IPS DF 6.9 (cell line): ENCODE results near the gene TRERF1.

ENCODE experiments used
- DNase-seq: peaks from one replicate; pipeline ENCODE4 v3.0.0-alpha.2; 2013; ENCODE audit warnings: low read depth, low spot score
- H3K27ac ChIP-seq: one replicate; pipeline ENCODE4 v1.5.1; 2013; ENCODE audit warnings: low read length, control low read depth
- H3K27me3 ChIP-seq: 2 replicates; pipeline ENCODE4 v1.6.1; 2013; ENCODE audit warnings: mild to moderate bottlenecking, low read length; ENCODE audit not compliant: control insufficient read depth, insufficient read depth
- H3K36me3 ChIP-seq: 2 replicates; pipeline ENCODE4 v1.6.1; 2013; ENCODE audit warnings: low read length; ENCODE audit not compliant: control insufficient read depth, insufficient read depth
- H3K4me1 ChIP-seq: 2 replicates; pipeline ENCODE4 v1.6.1; 2013; ENCODE audit warnings: low read length; ENCODE audit not compliant: control insufficient read depth, insufficient read depth
- H3K4me3 ChIP-seq: 2 replicates; pipeline ENCODE4 v1.5.1; 2013; ENCODE audit warnings: mild to moderate bottlenecking, low read length
- H3K9me3 ChIP-seq: 2 replicates; pipeline ENCODE4 v1.6.1; 2013; ENCODE audit warnings: low read length, inconsistent platforms; ENCODE audit not compliant: control insufficient read depth, insufficient read depth
- WGBS: extraction: QIAGEN DNeasy Blood & Tissue Kit; methylation state at CpG from one replicate; pipeline ENCODE4 v1.1.7; 2013; ENCODE audit warnings: mixed read lengths, missing lambda C conversion rate; ENCODE audit not compliant: insufficient read length, insufficient coverage; 5-methylcytosine and 5-hydroxymethylcytosine counted together

The TRERF1 gene, protein sequence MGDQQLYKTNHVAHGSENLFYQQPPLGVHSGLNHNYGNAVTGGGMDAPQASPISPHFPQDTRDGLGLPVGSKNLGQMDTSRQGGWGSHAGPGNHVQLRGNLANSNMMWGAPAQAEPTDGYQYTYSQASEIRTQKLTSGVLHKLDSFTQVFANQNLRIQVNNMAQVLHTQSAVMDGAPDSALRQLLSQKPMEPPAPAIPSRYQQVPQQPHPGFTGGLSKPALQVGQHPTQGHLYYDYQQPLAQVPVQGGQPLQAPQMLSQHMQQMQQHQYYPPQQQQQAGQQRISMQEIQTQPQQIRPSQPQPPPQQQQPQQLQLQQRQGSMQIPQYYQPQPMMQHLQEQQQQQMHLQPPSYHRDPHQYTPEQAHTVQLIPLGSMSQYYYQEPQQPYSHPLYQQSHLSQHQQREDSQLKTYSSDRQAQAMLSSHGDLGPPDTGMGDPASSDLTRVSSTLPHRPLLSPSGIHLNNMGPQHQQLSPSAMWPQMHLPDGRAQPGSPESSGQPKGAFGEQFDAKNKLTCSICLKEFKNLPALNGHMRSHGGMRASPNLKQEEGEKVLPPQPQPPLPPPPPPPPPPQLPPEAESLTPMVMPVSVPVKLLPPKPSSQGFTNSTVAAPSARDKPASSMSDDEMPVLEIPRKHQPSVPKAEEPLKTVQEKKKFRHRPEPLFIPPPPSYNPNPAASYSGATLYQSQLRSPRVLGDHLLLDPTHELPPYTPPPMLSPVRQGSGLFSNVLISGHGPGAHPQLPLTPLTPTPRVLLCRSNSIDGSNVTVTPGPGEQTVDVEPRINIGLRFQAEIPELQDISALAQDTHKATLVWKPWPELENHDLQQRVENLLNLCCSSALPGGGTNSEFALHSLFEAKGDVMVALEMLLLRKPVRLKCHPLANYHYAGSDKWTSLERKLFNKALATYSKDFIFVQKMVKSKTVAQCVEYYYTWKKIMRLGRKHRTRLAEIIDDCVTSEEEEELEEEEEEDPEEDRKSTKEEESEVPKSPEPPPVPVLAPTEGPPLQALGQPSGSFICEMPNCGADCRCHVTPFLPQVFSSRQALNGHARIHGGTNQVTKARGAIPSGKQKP (N-terminal part only)

GRCh38 chr6:42451333-42452170, at the start of gene TRERF1:
Gene TRERF1 (minus strand): TSS chr6:42451926. CDS start chr6:42269590, 182,336 bp downstream.
- no peaks in the 10 kb centered on the region for H3K27me3 ChIP-seq
- H3K4me3 ChIP-seq, result peak within 1 kb of the TSS; percentile 68
- no peaks in the 10 kb centered on the region for H3K9me3 ChIP-seq
- DNase-seq, result no peak
- no CpG with 5 or more reads among the region's 36 CpGs for WGBS
- peak within 1 kb of the TSS; percentile 11 for H3K27ac ChIP-seq
- H3K36me3 ChIP-seq, result no peaks in the 10 kb centered on the region
- H3K4me1 ChIP-seq, result peaks cover 3% of the 10 kb centered on the region; the same call in 1 of the 2 replicates

GRCh38 chr6:42498473-42499128, 46.9 kb upstream of the TRERF1 start:
- H3K36me3 ChIP-seq, result no peaks in the 10 kb centered on the region
- DNase-seq, result peak; percentile 5
- H3K9me3 ChIP-seq, result no peaks in the 10 kb centered on the region
- WGBS, result no CpG with 5 or more reads among the region's 7 CpGs
- H3K27me3 ChIP-seq, result no peaks in the 10 kb centered on the region
- H3K4me1 ChIP-seq, result no peaks in the 10 kb centered on the region
- H3K4me3 ChIP-seq, result no peak overlapping the region
- H3K27ac ChIP-seq, result no peak overlapping the region

DNA sequence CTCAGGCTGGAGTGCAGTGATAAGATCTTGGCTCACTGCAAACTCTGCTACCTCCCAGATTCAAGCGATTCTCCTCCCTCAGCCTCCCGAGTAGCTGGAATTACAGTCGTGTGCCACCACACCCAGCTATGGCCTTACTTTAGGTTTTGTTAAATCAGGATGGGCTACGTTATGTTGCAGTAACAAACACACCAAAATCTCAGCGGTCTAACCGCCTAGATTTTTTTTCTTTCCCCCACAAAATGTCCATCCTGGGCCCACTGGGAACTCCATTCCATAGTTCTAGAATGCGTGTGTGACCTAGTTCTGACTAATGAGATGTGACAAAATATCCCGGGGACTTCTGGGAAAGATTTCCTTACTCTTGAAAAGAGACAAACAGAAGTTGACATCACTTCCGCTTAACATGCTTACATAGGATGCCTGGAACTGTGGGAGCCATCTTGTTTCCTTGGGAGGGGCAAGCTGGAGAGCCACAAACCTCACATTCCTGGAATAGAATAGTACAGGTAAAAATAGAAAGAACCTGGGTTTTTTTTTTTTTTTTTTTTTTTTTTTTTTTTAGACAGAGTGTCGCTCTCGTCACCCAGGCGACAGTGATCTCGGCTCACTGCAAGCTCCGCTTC, 42.3 kb upstream of the TRERF1 start:
- WGBS, result no CpG with 5 or more reads among the region's 14 CpGs
- no peaks in the 10 kb centered on the region for H3K36me3 ChIP-seq
- H3K4me3 ChIP-seq, result no peak overlapping the region
- DNase-seq, result no peak
- no peaks in the 10 kb centered on the region for H3K9me3 ChIP-seq
- H3K4me1 ChIP-seq, result no peaks in the 10 kb centered on the region
- no peak overlapping the region for H3K27ac ChIP-seq
- H3K27me3 ChIP-seq, result no peaks in the 10 kb centered on the region

GRCh38 chr6:42488129-42488528, 36.4 kb upstream of the TRERF1 start:
- Histone ChIP-seq H3K9me3 (no peaks in the 10 kb centered on the region), H3K4me1 (no peaks in the 10 kb centered on the region), H3K27ac (no peak overlapping the region), H3K27me3 (no peaks in the 10 kb centered on the region), H3K36me3 (no peaks in the 10 kb centered on the region), H3K4me3 (no peak overlapping the region)
- DNase-seq, result no peak
- WGBS, result no CpG with 5 or more reads among the region's 2 CpGs

GRCh38 chr6:42484261-42484660, 32.5 kb upstream of the TRERF1 start:
- H3K4me3 ChIP-seq, result no peak overlapping the region
- H3K27ac ChIP-seq, result no peak overlapping the region
- H3K27me3 ChIP-seq, result no peaks in the 10 kb centered on the region
- no peak for DNase-seq
- no peaks in the 10 kb centered on the region for H3K9me3 ChIP-seq
- no peaks in the 10 kb centered on the region for H3K36me3 ChIP-seq
- H3K4me1 ChIP-seq, result no peaks in the 10 kb centered on the region
- no CpG with 5 or more reads among the region's 1 CpG for whole genome bisulfite sequencing

DNA sequence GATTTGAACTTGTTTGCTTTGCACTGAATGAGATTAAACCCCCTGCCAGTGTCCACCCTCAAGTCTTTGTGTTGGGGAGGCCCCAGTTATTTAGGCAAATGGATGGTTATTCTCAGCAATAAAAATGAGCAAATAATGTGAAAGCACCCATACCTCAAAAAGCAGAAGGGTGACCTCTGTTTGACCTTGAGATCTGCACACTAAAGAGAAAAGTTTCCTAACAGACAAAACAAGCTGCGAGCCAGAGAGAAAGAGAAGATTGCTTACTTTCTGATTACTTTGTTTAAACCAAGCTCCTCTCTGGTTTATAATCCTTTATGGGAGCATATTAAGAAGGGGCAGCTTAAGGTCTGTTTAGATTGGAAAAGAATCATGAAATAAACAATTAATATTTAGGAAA, 30.4 kb upstream of the TRERF1 start:
- no peaks in the 10 kb centered on the region for H3K9me3 ChIP-seq
- no peaks in the 10 kb centered on the region for H3K4me1 ChIP-seq
- H3K4me3 ChIP-seq, result no peak overlapping the region
- no peaks in the 10 kb centered on the region for H3K36me3 ChIP-seq
- no peak for DNase-seq
- H3K27me3 ChIP-seq, result no peaks in the 10 kb centered on the region
- no CpG with 5 or more reads among the region's 1 CpG for WGBS
- no peak overlapping the region for H3K27ac ChIP-seq

- no peak for DNase-seq
- WGBS, result no CpG with 5 or more reads among the region's 3 CpGs
Measured at GRCh38 chr6:42471714-42472113, 20.0 kb upstream of the TRERF1 start.

DNA sequence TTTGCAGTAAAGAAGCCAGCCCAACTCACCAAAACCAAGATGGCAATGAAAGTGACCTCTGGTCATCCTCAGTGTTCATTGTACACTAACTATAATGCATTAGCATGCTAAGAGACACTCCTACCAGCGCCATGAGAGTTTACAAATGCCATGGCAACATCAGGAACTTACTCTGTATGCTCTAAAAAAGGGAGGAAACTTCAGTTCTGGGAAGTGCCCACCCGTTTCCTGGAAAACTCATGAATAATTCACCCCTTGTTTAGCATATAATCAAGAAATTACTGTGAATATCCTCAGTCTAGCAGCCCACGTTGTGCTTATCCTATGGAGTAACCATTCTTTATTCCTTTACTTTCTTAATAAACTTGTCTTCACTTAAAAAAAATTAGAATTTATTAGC, 19.4 kb upstream of the TRERF1 start:
- H3K27me3 ChIP-seq, result no peaks in the 10 kb centered on the region
- no peak for DNase-seq
- H3K27ac ChIP-seq, result no peak overlapping the region
- H3K9me3 ChIP-seq, result no peaks in the 10 kb centered on the region
- no peaks in the 10 kb centered on the region for H3K36me3 ChIP-seq
- no peak overlapping the region for H3K4me3 ChIP-seq
- WGBS, result no CpG with 5 or more reads among the region's 3 CpGs
- H3K4me1 ChIP-seq, result no peaks in the 10 kb centered on the region

More at GRCh38 chr6:42471714-42472113, 20.0 kb upstream of the TRERF1 start:
- Histone ChIP-seq H3K36me3 (no peaks in the 10 kb centered on the region), H3K27me3 (no peaks in the 10 kb centered on the region), H3K4me3 (no peak overlapping the region), H3K4me1 (no peaks in the 10 kb centered on the region), H3K9me3 (no peaks in the 10 kb centered on the region), H3K27ac (no peak overlapping the region)

GRCh38 chr6:42468273-42468672, 16.5 kb upstream of the TRERF1 start:
- Histone ChIP-seq H3K27me3 (no peaks in the 10 kb centered on the region), H3K36me3 (no peaks in the 10 kb centered on the region), H3K4me3 (no peak overlapping the region), H3K9me3 (no peaks in the 10 kb centered on the region), H3K27ac (no peak overlapping the region), H3K4me1 (no peaks in the 10 kb centered on the region)
- no CpG with 5 or more reads among the region's 1 CpG for WGBS
- no peak for DNase-seq
